NCI-H1105 treated with DMSO at 0.1 percent for 48 hours (cell line): ENCODE measurements around the gene KCNJ1.

Experiments used
- DNase-seq: peaks from one replicate; lab custom pipeline; 2025; lab: John Stamatoyannopoulos, UW

The KCNJ1 gene

DNA sequence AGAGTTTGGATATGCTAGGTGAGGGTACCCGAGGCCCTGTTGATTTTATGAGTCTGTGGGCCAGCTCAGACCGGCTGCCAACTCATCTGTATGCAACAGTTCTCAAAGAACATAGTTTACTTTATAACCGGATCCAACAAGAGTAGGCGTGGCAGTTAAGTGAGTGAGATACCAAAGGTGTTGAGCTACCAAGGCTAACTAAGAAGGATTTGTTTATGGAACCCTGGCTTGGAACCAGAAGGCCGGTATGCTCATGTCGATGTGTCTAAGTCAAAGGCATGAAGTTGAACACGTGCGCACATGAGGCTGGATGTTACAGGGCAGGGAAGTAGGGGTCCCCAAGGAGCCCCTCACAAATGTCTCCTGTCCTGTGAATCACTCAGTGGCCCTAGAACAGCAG, at the start of gene KCNJ1:
KCNJ1 (minus strand) TSS at position 20 of the 400 bp plus-strand sequence. CDS start 27,053 bp downstream, outside the sequence.
- no peak for DNase-seq

DNA sequence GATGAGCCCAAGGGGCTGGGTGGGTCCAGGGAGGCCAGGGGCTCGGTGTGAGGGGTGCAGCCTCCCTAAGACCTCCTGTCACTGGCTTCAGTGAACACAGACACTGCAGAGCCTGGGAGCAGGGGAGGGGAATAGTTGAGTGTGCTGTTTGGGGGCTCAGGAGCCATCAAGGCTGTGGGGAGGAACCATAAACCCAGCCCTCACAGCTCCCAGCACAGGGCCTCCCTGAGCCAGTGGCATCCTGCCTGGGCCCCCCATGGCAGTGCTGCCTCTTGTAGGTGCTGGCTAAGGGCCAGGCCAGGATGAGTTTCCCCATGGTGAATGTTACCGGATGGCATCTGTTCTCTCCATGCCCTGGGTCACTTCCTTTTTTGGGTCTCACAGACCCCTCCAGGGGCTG, 49.6 kb upstream of the KCNJ1 start:
- DNase-seq = no peak

DNA sequence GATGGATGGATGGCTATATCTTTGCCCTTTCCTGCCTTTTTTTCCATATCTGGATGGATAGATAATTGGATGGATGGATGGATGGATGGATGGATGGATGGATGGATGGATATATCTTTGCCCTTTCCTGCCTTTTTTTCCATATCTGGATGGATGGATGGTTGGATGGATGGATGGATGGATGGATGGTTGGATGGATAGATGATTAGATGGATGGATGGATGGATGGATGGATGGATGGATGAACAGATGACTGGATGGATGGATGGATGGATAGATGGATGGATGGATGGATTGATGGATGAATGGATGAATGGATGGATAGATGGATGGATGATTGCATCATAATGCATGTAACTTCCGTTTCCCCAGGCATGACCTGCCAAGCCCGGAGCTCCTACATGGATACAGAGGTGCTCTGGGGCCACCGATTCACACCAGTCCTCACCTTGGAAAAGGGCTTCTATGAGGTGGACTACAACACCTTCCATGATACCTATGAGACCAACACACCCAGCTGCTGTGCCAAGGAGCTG, 49.0 kb upstream of the KCNJ1 start:
- no peak for DNase-seq

DNA sequence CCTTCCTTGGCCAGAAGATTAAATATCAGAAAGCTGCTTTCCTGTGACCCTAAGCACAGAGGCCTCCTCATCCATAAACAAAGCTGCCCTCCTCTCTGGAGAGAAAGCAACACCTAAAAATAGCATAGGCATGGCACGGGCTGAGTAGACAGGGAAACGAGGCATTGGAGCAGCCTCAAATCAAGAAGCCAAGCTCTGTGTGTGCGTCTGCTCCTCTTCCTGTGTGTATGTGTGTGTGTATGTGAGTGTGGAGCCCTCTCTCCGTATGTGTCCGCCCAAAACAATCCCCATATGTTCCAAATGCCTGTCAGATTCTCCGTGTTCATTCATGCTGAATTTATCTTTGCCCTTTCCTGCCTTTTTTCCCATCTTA, 48.0 kb upstream of the KCNJ1 start:
- no peak for DNase-seq

DNA sequence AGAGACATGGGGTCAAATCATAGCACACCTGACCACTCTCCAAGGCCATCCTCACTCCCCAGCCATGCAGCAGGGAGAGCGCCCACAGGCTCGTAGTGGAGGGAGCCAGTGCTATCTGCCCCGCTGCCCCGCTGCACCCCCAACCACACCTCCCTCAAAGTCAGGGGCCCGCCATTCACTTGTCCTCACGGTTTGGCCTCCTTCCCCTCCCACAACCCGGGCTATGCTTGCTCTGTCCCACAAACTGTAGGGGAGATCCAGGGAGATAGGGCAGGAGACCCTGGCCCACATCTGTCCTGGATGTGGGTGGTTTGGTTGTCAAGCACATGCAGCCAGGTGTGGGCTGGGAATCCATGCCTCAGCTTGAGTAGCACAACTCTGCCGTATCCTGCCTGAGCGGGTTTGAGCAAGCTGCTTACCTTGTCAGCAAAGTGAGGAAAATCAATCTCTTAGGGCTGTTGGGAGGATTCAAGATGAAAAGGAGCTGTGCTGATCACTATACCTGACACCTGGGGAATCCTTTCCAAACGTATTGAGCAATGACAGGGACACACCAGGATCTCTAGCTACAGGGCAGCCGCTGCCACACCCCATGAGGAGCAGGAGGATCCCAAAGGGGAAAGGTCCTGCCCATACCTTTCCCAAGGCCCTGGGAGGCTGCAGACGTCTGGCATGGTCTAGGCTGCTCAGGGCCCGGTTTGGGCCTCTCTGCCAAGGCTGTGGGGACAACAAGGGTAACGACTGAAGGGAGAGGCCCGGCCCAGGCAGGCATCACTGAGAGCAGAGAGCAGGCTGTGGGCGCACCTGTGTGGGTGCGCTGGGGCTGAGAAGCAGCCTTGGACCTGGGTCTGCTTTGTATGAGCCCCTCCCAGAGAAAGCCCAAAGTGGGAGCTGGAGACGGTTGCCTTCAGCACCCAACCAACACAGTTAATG, 47.4 kb upstream of the KCNJ1 start:
- no peak for DNase-seq

DNA sequence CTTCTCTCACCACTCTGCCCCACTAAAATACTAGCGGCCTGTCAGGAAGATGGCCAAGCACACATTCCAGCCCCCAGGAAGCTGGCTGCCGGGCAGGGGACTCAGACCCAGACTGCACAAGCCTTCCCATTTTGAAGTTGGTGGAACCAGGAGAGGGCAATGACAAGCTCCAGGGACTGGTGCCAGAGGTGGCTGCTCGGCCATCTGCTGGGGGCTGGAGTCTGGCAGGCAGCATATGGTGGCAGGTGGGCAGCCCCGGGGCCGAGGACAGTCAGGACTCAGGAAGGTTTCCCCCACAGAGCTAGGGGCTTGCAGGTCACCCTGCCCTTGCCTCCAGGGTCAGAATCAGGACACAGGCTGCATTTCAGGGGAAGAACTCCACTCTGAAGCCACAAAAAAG, 46.7 kb upstream of the KCNJ1 start:
- no peak for DNase-seq

DNA sequence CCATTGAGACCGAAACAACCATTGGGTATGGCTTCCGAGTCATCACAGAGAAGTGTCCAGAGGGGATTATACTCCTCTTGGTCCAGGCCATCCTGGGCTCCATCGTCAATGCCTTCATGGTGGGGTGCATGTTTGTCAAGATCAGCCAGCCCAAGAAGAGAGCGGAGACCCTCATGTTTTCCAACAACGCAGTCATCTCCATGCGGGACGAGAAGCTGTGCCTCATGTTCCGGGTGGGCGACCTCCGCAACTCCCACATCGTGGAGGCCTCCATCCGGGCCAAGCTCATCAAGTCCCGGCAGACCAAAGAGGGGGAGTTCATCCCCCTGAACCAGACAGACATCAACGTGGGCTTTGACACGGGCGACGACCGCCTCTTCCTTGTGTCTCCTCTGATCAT, 44.6 kb upstream of the KCNJ1 start:
- DNase-seq = no peak

DNA sequence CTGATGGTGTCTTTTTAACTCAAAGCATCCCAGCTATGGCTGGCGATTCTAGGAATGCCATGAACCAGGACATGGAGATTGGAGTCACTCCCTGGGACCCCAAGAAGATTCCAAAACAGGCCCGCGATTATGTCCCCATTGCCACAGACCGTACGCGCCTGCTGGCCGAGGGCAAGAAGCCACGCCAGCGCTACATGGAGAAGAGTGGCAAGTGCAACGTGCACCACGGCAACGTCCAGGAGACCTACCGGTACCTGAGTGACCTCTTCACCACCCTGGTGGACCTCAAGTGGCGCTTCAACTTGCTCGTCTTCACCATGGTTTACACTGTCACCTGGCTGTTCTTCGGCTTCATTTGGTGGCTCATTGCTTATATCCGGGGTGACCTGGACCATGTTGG, 44.1 kb upstream of the KCNJ1 start:
- no peak for DNase-seq

DNA sequence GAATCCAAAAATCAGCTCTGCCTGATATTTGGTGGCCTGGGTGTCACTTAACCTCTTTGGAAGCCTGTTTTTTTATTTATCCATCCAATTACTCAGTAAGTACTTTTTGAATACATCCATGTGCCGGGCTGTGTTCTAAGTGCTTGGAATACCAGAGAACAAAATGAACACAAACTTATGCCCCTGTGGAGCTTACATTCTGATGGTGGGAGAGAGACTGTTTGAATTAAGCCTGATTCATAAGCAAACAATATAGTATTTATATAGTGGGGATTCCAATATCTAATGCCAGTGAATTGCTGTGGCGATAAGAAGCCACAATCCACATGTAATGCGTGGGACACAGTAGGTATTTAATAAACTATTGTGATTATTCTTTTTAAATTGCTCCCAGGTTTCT, 43.5 kb upstream of the KCNJ1 start:
- no peak for DNase-seq

DNA sequence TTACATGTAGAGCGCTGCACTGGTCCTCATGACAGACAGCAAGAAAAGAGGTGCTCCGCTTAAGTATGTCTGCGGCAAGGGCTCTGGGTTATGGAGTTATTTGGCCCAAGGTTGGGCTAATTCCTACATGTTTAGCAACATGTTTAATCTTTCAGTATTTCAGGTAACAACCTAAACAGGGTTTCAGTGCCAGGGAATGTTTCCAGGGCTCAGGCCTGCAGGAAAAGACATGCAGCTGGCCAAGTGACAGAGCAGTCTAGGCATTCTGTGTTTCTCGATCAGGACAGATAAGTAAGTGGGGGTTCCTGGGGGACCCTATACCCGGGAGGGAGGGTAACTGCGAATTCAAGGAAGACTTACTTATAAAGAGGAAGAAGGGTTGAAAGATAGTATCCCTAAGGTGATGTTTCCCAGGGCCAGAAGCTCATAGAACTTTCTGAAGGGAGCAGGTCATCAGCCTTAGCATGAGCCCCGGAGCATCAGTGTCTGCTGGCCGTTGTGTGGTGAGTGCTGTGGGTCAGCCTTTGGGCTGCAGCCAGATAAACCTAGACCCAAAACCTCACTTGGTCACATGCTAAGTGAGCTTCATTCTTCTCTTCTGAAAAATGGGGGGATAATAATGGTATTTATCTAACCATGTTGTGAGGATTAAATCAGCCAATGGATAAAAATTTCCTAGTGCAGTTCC, 42.5 kb upstream of the KCNJ1 start:
- DNase-seq = no peak

DNA sequence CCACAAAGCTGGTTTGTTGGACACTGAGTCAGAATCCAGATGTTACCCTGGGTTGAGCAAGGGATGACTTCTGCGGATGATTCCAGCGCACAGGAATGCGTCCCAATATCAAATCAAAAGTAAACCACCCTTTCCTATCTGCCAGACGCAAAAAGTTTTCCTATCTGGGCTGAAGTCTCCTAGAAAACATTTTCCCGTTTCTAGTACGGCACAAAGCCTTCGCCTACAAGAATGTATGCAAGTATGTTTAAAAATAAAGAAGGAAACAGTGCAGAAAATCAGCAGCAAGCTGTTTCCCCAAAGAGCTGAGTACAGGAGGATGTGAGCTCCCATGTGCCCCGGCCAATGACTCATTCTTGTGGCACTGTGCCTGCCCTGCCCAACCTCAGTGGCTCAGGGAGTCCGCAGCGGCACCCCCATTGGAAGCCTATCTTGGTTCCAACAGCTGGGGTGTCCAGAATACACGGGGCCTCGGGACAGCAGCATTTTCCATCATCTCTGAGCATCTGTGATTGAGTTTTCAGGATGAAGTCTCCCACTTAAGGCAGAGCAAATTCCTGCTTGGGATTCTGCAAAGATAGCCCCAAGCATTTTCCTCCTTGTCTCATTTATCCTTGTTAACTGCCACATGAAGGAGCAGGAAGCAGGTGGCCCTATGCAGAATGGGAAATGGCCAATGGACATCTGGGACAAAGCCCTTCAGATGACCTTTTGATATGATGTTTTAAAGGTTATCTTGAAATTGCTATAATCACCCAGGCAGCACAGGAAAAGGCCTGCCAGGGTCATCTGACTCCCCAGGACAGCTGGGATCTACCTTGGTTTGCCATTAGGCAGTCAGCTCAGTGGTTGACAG, 41.5 kb upstream of the KCNJ1 start:
- DNase-seq = no peak

DNA sequence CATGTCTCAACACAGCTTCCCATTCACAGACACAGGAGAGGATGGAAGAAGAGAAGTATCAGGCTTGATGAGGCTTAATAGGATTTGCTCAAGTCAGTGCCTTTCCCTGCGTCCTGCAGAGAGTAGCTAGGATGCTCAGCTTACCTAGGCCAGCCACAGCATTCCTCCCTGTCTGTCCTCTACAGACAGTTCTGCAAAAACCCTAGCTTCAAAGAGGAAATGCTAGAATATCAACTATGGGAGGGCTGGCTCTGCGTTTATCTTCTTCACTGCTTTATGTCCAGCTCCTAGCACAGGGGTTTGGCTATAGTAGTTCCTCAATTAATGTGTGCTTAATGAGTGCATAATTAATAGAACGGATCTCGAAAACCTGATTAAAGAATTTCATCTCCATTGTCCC, 40.5 kb upstream of the KCNJ1 start:
- DNase-seq = no peak

DNA sequence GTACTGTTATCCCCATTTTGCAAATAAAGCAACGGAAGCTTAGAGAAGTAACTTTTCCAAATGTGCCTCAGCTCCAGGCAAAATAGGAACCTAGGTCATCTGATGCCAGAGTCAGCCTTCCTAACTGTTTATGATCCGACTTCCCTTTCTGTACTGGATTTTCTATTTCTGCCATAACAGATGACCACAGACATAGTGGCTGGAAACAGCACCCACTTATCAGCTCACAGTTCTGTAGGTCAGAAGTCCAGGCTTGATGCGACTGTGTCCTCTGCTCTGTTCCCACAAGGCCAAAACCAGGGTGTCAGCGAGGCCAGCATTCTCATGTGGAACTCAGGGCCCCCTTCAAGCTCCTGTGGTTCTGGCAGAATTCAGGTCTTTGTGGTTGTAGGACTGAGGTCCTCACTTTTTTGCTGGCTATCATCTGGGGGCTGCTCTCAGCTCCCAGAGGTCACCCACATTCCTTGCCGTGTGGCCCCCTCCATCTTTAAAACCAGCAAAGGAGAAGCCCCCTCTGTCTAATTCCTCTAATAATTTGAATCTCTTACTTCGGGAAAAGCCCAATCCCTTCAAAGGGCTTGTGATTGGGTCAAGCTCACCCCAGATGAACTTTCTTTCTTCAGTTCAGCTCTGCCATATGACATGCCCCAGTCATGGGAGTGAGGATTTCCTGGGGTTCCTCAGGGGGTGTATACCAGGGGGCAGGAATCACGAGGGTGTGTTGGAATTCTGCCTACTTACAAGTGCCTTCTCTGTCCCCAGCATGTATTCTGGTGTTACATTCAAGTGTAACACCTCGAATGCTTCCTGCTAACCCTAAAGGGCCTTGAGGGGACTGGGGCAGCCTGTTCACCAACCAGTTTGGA, 39.3 kb upstream of the KCNJ1 start:
- DNase-seq = no peak

DNA sequence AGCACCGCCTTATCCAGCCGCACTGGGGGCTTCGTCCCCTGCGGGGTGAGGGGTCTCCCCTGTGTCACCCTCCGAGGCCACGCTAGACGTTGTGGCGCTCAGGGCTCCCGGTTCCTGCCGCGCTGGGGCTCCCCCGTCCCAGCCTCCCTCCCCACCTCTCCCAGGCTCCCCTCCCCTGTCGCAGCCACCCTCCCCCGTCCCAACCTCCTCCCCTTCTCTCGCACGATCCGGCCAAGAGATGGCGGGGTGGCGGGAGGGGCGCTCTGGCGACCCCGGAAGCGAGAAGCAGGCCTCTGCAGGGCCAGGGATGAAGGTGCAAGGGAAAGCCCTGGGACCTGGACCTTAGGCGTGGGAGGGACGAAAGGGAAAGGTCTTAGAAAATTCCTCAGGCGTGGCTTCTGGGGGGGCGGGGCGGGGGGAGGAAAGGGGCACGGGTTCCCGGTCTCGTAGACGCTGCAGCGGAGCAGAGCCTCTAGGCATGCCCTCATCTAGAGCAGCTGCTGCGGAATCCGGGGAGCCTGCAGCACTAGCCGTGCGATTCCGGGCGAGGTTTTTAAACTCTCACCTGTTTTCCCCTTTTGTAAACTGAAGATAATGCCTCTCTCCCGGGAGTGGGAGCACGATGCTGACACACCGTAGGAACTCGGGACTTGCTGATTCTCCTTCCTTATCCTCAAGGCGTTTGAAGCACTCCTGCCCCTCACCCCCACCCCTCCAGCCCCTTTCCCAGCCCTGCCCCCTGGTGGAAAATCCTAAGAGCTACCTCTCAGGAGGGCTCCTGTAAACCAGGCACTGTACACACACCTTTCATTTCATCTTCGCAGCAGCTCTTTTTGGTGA, 38.5 kb upstream of the KCNJ1 start:
- DNase-seq = peak; percentile 71

DNA sequence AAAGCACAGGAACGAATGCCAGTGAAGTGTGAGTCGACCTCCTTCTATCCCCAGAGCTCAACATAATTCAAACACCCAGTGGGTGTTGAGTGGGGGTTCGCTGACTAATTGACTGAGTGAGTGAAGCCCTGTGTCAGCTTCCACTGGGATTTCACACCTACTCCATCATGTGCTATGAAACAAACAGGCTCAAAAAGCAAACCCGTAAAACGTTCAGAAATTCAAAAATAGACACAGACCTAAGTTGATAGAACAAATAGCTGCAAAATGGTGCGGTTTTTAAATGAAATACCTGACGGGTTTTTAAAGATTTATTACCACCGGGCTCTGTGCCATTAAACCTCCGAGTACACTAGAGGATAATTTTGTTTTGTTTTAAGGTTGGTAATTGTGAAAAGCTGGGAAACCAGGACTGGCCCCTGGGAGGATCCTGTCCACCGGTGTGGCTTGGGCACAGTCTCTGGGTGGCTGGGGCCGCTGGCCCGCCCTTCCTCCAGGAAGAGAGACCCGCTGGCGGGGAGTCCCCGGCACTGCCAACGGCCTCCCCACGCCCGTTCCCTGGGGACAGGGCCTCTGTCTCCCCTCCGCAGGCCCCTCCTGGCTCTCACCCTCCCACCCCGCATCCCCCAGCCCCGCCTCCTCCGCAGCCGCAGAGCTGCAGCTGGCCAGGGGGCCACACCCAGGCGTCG, 37.7 kb upstream of the KCNJ1 start:
- DNase-seq = peak; percentile 86

DNA sequence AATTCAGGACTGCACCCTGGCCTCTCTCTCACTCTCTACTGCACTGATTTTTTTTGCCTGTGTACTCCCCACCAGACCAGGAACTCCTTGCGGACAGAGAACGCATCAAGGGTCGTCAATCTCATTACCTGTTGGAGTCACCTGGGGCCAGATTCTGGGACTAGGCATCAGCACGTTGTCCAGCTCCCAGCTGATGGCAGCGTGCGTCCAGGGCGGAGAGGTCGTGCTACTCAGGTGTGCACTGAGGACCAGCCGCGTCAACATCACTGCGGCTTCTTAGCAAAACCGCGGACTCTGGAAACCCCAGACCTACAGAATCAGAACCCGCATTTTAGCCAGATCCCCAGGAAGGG, 37.2 kb upstream of the KCNJ1 start:
- DNase-seq = no peak

DNA sequence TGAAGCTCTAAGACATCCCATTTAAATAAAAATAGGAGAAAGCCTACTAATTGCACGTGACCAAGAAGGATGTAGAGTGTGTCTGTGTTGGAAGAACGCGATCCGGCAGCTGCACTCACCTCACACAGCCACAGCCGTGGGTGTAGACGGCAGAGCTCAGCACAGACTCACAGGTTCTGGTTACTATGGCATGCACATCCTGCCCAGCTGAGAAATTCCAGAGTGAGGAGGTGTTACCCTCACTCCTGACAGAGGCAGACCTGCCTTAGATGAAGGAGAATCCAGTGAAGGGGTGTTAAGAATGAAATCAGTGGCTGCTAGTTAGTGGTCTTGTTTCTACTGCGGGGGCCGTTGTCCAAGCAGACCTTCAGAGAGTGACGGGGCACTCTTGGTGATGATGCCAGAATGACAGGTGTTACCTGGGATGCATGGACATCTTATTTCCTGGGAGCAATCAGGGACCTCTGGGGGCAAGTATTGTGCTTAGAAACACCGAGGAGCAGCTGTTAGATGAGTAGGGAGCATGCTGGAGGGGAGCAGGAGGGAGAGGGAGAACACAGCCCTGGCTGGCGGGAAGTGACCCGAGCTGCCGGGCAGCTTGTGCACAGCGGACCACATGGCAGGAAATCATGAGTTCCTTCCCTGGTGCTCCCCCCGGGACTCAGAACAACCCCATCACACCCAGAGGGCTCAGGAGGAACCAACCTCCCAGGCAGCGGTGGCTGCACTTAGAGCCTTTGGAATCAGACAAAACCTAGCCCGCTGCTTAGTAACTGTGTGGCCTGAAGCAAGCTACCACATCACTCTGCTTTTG, 36.4 kb upstream of the KCNJ1 start:
- DNase-seq = no peak

DNA sequence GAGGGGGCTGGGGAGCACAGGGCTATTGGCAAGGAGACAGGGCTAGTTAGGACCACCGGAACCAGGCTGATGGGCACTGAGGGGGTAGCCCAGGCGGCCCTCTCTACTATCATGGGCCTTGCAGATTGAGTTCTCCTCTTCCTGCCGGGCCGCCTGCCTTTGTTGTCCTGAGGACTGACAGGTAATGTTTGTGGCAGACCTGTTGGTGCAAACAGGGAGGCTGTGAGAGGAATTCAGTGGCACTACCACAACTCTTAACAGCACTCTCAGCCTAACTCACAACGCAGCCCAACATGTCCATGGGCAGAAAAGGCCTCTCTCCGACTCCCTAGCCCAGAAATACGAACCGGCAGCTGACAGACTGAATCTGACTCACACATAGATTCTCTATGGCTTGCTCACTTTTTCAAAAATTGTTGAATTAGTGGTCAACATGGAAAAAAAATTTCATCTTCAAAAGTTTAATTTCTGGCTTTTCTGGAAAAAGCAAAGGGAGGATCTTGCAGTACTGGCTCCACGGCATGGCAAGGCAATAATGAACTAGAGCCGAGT, 35.5 kb upstream of the KCNJ1 start:
- no peak for DNase-seq
